HepG2 (cell line): ENCODE measurements around the gene FTSJ1. TPM values are rescaled to one million over a fixed set of nuclear protein-coding genes. Genes with fewer than 3 reads are reported as not detected.

Experiments used
- ARHGAP35 ChIP-seq: sonication (generic); formaldehyde crosslinking; IDR thresholded peaks from 2 replicates; pipeline ENCODE4 v1.9.0; 2022; ENCODE audit warnings: mild to moderate bottlenecking, inconsistent platforms, moderate library complexity, missing genetic modification reagents, borderline replicate concordance
- CBFB ChIP-seq: sonication (generic); formaldehyde crosslinking; IDR thresholded peaks from 2 replicates; pipeline ENCODE4 v1.4.0; 2020; ENCODE audit warnings: missing genetic modification reagents
- HDAC6 ChIP-seq: fragments of 200-600 bp; sonication (generic); IDR thresholded peaks from 2 replicates; pipeline ENCODE4 v1.7.0; 2017; ENCODE audit warnings: mild to moderate bottlenecking, antibody characterized with exemption, low read length, low read depth
- IKZF1 ChIP-seq: fragments of 450-650 bp; IDR thresholded peaks from 2 replicates; pipeline ENCODE4 v1.7.1; 2016
- IRX3 ChIP-seq: sonication (generic); formaldehyde crosslinking; IDR thresholded peaks from 2 replicates; pipeline ENCODE4 v1.8.1; 2023; ENCODE audit warnings: mild to moderate bottlenecking, low read depth, missing genetic modification reagents, borderline replicate concordance
- KDM5B ChIP-seq: sonication (generic); formaldehyde crosslinking; IDR thresholded peaks from 2 replicates; pipeline ENCODE4 v1.4.0; 2020; ENCODE audit warnings: missing genetic modification reagents, mild to moderate bottlenecking, borderline replicate concordance
- KMT2B ChIP-seq: IDR thresholded peaks from 2 replicates; pipeline ENCODE4 v1.6.1; 2016; ENCODE audit warnings: missing genetic modification reagents, missing compliant biosample characterization
- SRF ChIP-seq: IDR thresholded peaks from 2 replicates; pipeline ENCODE4 v1.6.1; 2011; ENCODE audit warnings: mild to moderate bottlenecking, low read depth, low read length, moderate library complexity
- ZKSCAN5 ChIP-seq: sonication (generic); formaldehyde crosslinking; IDR thresholded peaks from 2 replicates; pipeline ENCODE4 v1.5.1; 2020; ENCODE audit warnings: mild to moderate bottlenecking, missing genetic modification reagents
- ZNF143 ChIP-seq: sonication (generic); formaldehyde crosslinking; IDR thresholded peaks from 2 replicates; pipeline ENCODE4 v1.4.0; 2020; ENCODE audit warnings: missing genetic modification reagents
- ZNF180 ChIP-seq: sonication (generic); formaldehyde crosslinking; IDR thresholded peaks from 2 replicates; pipeline ENCODE4 v1.4.0; 2020; ENCODE audit warnings: low read depth, missing genetic modification reagents, borderline replicate concordance
- ZNF432 ChIP-seq: sonication (generic); formaldehyde crosslinking; IDR thresholded peaks from 2 replicates; pipeline ENCODE4 v1.5.0; 2020; ENCODE audit warnings: missing genetic modification reagents, mild to moderate bottlenecking, borderline replicate concordance
- ZNF549 ChIP-seq: sonication (generic); formaldehyde crosslinking; IDR thresholded peaks from 2 replicates; pipeline ENCODE4 v1.5.0; 2020; ENCODE audit warnings: missing genetic modification reagents
- polyA plus RNA-seq, 8 experiments: library from polyadenylated mRNA; depleted of rRNA in 3 of 8; stranded (reverse) in 7 of 8; unstranded in 1 of 8; fragments of >200 nt; fragmentation: Illumina TruSeq in 4 of 8; extraction: Trizol in 4 of 8; gene quantifications; 2 replicates each; pipeline versions ENCODE4 v1.2.1 to v1.2.3, GENCODE V29; 2011 to 2016; ENCODE audit warnings: low read depth in 4 of 8, missing spikeins in 1 of 8, mixed read lengths in 1 of 8; ENCODE audit not compliant: insufficient read depth in 1 of 8
- total RNA-seq, 5 experiments: library from RNA; depleted of rRNA; stranded (reverse); fragments of >200 nt; fragmentation: Illumina TruSeq; extraction: Trizol; gene quantifications; 2 replicates each; pipeline ENCODE4 v1.2.3, GENCODE V29; 2016; ENCODE audit warnings: low read depth in 1 of 5
- TF ChIP-seq, protein P1 (sequence below): sonication (generic); formaldehyde crosslinking; IDR thresholded peaks from 2 replicates; pipeline ENCODE4; 2020; ENCODE audit warnings: missing genetic modification reagents, mild to moderate bottlenecking, borderline replicate concordance
- TF ChIP-seq, protein P2 (sequence below): sonication (generic); formaldehyde crosslinking; IDR thresholded peaks from 2 replicates; pipeline ENCODE4 v1.4.0; 2020; ENCODE audit warnings: mild to moderate bottlenecking, missing genetic modification reagents
- TF ChIP-seq, protein P3 (sequence below): IDR thresholded peaks from 2 replicates; pipeline ENCODE4 v1.6.1; 2016; ENCODE audit warnings: mild to moderate bottlenecking
- TF ChIP-seq, protein P4 (sequence below): sonication (generic); formaldehyde crosslinking; IDR thresholded peaks from 2 replicates; pipeline ENCODE4 v1.8.0; 2022; ENCODE audit warnings: low read depth, missing genetic modification reagents
- TF ChIP-seq, protein P5 (sequence below): sonication (generic); formaldehyde crosslinking; IDR thresholded peaks from 2 replicates; pipeline ENCODE4 v1.4.0; 2020; ENCODE audit warnings: missing genetic modification reagents

The FTSJ1 gene
- total and polyA plus RNA-seq, 2 of the 13 experiments (the other 11 are each of a cell fraction or from before 2014, with no cell fraction given): 30.3 to 37.9 TPM

DNA sequence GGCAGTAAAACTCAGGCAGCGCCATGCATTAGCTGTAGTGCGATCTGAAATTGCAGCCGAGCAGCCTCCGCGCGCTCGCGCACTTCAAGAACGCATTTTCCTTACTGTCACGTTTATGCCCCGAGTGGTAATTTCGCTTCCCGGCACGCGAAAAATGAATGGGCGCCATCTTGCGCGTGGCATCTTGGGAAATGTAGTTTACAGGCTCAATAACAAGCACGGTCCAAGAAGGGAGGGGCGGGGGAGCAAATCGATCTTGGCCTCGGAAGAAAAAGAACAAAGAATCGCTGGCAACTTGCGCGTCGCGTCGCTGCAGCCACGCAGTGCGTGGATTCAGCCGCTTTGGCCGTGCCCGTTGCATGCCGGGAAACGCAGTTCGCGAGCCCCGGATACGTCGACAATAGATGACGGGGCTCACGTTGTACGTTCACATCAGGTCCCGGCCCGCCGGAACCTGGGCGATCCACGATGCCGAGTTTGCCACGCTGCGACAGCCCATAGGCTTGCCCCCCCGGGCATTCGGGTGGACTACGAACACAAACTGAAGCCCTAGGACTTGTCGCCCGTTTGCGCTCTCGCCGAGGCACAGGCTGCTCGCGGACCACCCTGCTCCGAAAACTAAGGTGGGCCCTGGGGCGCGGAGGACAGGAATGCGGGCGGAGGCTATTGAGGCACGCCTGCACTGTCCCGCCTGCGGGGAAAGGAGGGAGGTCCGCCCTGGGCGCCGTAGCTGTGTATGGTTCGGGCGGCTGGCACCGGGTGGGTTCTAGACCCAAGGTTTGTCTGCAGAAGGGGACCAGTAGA lies at the start of gene FTSJ1 (continued):
- peak; percentile 88; the same call in 1 of the 2 replicates for TF ChIP-seq KDM5B (CRISPR knock-in tag)
- no peak for TF ChIP-seq SRF
- TF ChIP-seq ZNF143 (CRISPR knock-in tag): peak; percentile 94
- TF ChIP-seq, protein P1, sequence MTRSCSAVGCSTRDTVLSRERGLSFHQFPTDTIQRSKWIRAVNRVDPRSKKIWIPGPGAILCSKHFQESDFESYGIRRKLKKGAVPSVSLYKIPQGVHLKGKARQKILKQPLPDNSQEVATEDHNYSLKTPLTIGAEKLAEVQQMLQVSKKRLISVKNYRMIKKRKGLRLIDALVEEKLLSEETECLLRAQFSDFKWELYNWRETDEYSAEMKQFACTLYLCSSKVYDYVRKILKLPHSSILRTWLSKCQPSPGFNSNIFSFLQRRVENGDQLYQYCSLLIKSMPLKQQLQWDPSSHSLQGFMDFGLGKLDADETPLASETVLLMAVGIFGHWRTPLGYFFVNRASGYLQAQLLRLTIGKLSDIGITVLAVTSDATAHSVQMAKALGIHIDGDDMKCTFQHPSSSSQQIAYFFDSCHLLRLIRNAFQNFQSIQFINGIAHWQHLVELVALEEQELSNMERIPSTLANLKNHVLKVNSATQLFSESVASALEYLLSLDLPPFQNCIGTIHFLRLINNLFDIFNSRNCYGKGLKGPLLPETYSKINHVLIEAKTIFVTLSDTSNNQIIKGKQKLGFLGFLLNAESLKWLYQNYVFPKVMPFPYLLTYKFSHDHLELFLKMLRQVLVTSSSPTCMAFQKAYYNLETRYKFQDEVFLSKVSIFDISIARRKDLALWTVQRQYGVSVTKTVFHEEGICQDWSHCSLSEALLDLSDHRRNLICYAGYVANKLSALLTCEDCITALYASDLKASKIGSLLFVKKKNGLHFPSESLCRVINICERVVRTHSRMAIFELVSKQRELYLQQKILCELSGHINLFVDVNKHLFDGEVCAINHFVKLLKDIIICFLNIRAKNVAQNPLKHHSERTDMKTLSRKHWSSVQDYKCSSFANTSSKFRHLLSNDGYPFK (CRISPR knock-in tag): peak; percentile 89; the same call in 1 of the 2 replicates
- TF ChIP-seq CBFB (CRISPR knock-in tag): no peak
- TF ChIP-seq IRX3 (CRISPR knock-in tag): no peak
- TF ChIP-seq ZKSCAN5 (CRISPR knock-in tag): no peak
- TF ChIP-seq, protein P2, sequence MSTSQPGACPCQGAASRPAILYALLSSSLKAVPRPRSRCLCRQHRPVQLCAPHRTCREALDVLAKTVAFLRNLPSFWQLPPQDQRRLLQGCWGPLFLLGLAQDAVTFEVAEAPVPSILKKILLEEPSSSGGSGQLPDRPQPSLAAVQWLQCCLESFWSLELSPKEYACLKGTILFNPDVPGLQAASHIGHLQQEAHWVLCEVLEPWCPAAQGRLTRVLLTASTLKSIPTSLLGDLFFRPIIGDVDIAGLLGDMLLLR (CRISPR knock-in tag): peak; percentile 62; the same call in 1 of the 2 replicates
- TF ChIP-seq ZNF549: no peak
- TF ChIP-seq ZNF180 (CRISPR knock-in tag): no peak
- TF ChIP-seq, protein P3, sequence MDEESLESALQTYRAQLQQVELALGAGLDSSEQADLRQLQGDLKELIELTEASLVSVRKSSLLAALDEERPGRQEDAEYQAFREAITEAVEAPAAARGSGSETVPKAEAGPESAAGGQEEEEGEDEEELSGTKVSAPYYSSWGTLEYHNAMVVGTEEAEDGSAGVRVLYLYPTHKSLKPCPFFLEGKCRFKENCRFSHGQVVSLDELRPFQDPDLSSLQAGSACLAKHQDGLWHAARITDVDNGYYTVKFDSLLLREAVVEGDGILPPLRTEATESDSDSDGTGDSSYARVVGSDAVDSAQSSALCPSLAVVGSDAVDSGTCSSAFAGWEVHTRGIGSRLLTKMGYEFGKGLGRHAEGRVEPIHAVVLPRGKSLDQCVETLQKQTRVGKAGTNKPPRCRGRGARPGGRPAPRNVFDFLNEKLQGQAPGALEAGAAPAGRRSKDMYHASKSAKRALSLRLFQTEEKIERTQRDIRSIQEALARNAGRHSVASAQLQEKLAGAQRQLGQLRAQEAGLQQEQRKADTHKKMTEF (CRISPR knock-in tag): no peak
- no peak for TF ChIP-seq ZNF432 (CRISPR knock-in tag)
- 0 out of 2 replicates have a peak, but pooled peaks have one; percentile 20 for TF ChIP-seq KMT2B (CRISPR knock-in tag)
- no peak for TF ChIP-seq IKZF1
- TF ChIP-seq HDAC6: no peak
- TF ChIP-seq, protein P4, sequence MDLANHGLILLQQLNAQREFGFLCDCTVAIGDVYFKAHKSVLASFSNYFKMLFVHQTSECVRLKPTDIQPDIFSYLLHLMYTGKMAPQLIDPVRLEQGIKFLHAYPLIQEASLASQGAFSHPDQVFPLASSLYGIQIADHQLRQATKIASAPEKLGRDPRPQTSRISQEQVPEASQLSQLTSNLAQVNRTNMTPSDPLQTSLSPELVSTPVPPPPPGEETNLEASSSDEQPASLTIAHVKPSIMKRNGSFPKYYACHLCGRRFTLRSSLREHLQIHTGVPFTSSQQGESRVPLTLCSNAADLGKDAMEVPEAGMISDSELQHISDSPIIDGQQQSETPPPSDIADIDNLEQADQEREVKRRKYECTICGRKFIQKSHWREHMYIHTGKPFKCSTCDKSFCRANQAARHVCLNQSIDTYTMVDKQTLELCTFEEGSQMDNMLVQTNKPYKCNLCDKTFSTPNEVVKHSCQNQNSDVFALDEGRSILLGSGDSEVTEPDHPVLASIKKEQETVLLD (CRISPR knock-in tag): no peak
- no peak for TF ChIP-seq ARHGAP35 (CRISPR knock-in tag)
- TF ChIP-seq, protein P5, sequence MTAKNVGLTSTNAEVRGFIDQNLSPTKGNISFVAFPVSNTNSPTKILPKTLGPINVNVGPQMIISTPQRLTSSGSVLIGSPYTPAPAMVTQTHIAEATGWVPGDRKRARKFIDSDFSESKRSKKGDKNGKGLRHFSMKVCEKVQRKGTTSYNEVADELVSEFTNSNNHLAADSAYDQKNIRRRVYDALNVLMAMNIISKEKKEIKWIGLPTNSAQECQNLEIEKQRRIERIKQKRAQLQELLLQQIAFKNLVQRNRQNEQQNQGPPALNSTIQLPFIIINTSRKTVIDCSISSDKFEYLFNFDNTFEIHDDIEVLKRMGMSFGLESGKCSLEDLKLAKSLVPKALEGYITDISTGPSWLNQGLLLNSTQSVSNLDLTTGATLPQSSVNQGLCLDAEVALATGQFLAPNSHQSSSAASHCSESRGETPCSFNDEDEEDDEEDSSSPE (CRISPR knock-in tag): peak; percentile 52
